HG03558 (cell line): ENCODE data around the gene EAPP.
"Not testable (repeated sequence)": the region's sequence is repeated elsewhere in the genome, so short reads cannot be mapped to it uniquely, and the experiment has no call there.

ENCODE experiments used
- ATAC-seq: cut with Tn5 transposase; IDR thresholded peaks from one replicate; pipeline ENCODE4 v1.9.1; 2021; ENCODE audit warnings: moderate number of reproducible peaks; ENCODE audit not compliant: unreplicated experiment; ENCODE audit errors: extremely low read depth

EAPP gene, protein sequence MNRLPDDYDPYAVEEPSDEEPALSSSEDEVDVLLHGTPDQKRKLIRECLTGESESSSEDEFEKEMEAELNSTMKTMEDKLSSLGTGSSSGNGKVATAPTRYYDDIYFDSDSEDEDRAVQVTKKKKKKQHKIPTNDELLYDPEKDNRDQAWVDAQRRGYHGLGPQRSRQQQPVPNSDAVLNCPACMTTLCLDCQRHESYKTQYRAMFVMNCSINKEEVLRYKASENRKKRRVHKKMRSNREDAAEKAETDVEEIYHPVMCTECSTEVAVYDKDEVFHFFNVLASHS

GRCh38 chr14:34539407-34540180, at the start of gene EAPP:
Gene EAPP (minus strand): TSS chr14:34539701. CDS start chr14:34539628, 73 bp downstream.
- peak; percentile 96 for ATAC-seq

GRCh38 chr14:34583525-34583924, 44.0 kb upstream of the EAPP start:
- ATAC-seq: no peak

DNA sequence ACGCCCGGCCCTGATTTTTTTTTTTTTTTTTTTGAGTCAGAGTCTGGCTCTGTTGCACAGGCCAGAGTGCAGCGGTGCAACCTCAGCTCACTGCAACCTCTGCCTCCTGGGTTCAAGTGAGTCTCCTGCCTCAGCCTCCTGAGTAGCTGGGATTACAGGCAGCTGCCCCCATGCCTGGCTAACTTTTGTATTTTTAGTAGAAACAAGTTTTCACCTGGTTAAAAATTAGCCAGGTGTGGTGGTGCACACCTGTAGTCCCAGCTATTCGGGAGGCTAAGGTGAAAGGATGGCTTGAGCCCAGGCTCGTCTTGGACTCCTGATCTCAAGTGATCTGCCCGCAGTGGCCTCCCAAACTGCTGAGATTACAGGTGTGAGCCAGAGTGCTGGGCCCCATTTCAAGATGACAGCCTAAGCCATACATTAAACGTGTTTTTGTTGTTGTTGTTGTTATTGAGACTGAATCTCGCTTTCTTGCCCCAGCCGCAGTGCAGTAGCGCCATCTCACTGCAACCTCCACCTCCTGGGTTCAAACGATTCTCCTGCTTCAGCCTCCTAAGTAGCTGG, 42.7 kb upstream of the EAPP start:
- ATAC-seq: no peak

DNA sequence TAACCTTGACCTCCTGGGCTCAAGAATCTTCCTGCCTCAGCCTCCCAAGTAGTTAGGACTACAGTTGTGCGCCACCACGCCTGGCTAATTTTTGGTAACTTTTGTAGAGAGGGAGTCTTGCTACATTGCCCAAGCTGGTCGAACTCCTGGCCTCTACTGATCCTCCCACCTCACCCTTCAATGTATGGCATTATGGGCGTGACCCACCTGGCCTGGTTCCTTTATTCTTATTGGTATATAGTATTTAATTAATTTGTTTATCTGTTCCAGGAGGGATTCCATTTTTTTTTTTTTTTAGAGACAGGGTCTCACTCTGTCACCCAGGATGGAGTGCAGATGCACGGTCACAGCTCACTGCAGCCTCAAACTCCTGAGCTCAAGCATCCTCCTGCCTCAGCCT, 40.9 kb upstream of the EAPP start:
- no peak for ATAC-seq

DNA sequence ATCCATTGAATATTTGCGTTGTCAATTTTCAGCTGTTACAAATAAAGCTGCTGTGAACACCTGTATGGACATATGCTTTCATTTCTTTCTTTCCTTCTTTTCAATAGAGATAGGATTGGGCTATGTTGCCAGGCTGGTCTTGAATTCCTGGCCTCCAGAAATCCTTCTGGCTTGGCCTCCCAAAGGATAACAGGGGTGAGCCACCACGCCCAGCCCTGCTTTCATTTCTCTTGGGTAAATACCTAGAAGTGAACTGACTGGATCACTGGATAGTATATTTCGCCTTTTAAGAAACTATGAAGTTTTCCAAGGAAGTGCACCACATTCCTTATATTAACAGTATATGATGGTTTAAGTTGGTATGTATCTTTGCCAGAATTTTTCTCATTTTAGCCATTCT, 32.3 kb upstream of the EAPP start:
- no peak for ATAC-seq

- no peak for ATAC-seq
Observed at GRCh38 chr14:34569750-34570149, 30.2 kb upstream of the EAPP start.

- no peak for ATAC-seq
Observed at GRCh38 chr14:34568803-34569202, 29.3 kb upstream of the EAPP start.

DNA sequence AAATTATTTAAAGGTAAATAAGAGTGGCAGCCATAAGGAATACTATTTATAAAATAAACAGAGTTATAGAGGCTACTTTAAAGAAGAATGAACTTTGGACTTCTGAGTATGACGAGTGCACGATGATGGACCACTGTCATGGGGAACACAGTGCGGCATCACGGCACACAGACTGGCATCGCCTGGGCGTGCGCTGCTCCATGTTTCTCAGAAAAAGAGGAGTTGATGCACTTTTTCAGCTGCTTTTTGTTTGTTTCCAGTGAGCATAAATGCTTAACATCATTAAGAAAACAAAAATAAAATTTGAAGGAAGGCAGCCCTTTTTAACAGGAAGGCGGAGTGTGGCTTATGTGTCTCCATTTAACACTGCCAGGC, 23.3 kb upstream of the EAPP start:
- no peak for ATAC-seq

DNA sequence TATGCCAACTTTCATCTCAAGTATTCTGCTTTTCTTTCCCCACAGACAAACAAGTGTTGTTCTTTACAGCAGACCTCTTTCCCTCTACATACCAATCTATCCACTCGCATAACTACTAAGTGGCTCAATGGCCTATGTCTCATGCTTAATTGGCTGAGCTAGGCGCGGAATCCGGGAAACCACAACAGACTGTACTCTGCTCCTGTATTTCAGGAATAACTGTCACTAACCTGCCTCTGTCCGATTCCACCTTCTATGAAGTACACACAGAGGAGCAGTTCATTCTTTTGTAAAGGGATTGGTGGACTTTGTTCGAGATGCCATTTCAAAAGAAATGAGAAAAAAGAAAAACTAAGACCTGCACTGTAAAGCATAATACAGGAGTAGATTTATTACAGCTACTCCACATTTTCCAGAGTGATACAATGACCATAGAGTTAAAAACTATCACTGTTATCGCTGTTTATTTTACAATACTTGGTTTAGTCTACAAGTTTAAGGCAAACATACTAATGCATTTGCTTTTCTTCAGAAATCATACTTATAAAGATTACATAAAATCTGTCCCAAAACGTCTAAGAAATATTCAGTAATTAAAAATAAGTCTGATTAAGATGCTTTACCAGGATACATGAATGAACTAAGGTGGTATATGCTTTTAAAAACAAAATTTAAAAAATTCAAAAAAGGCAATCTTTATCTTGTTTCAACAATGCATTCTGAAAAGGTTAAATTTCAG, 22.7 kb upstream of the EAPP start:
- not testable (repeated sequence) for ATAC-seq

DNA sequence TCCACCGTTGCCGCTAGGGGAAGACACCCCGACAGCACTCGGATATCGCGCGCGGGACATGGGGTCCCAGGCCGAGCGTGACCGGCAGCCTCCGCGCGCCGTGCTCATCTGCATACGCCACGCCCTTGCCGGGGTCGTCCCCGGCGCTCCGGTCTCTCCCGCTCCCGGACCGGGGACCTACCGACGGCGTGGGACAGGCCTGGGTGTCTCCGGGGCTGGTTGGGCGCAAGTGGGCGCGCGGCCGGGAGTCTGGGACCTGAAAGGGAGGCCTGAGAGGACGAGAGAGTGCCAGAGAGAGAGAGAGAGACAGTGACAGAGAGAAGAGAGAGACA, 17.0 kb upstream of the EAPP start:
- ATAC-seq: peak; percentile 30

GRCh38 chr14:34555583-34556497, 16.3 kb upstream of the EAPP start:
- ATAC-seq: peak; percentile 55

DNA sequence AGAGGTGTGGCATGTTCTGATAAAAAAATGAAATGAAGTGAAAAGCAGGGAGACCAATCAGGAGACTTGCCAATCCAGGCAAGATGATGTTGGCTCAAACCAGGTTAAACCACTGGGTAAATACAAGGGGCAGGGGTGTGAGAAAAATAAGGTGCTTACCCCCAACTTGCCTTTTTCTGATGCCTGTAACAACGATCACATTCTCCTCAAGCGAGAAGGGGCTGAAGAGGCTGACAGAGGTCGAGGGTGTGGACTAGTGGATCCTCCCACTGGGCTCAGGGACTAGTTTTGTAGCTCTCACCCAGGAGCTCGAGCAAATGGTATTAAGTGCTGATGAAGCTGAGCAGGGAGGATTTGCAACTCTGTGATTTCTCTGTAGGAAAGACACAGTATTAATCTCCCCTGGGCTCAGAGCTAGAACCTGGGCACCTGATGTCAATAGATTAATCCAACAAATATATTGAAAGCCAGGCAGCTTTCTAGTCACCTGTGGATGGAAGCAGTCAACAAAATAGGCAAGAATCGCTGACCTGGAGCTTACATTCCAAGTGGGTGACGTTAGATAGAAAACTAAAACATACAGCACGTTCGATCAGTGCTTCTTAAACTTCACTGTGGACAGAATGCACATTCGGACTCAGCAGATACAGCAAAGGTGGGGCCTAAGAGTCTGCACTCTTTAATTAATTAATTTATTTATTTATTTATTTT, 15.2 kb upstream of the EAPP start:
- ATAC-seq: no peak

DNA sequence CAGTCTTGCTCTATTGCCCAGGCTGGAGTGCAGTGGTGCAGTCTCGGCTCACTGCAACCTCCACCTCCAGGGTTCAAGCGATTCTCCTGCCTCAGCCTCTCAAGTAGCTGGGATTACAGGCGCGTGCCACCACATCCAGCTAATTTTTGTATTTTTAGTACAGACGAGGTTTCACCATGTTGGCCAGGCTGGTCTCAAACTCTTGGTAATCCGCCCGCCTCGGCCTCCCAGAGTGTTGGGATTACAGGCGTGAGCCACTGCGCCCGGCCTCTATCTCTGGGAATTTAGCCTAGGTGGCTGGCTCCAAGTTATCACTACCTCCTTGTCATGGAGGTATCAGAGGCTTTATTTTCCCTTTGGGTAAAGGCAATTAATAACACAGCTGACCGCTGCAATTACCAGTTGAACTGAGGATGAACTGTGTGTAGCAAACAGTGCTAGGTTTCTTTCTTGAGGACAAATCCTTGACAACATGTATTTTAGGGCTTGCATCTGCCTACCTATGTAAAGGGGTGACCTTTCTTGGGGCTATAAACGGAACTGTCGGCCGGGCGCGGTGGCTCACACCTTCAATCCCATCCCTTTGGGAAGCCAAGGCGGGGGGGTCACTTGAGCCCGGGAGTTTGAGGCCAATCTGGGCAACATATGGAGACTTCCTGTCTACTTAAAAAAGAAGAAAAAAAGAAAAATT, 9.9 kb upstream of the EAPP start:
- not testable (repeated sequence) for ATAC-seq

DNA sequence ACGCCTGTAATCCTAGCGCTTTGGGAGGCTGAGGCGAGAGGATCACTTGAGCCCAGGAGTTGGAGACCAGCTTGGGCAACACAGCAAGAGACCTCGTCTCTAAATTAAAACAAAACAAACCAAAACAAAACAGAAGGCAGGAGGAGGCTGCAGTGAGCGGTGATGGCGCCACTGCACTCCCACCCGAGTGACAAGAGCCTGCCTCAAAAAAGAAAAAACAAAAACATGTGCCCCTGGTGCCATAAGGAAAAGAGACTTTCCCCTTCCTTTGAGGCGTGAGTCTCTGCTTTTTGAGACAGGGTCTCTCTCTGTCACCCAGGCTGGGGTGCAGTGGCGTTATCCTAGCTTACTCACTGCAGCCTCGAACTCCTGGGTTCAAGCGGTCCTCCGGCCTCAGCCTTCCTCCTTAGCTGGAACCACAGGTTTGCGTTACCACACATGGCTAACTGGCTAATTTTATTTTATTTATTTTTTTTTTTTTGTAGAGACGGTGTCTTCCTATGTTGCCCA, 9.0 kb upstream of the EAPP start:
- ATAC-seq: no peak

- peak; percentile 13 for ATAC-seq
Observed at GRCh38 chr14:34547136-34547520, 7.6 kb upstream of the EAPP start.

GRCh38 chr14:34546272-34547135, 7.0 kb upstream of the EAPP start:
- ATAC-seq: peak; percentile 72

- not testable (repeated sequence) for ATAC-seq
Observed at GRCh38 chr14:34540181-34541059, 919 bp upstream of the EAPP start.
